ENCODE results near the gene DAP.

DNA sequence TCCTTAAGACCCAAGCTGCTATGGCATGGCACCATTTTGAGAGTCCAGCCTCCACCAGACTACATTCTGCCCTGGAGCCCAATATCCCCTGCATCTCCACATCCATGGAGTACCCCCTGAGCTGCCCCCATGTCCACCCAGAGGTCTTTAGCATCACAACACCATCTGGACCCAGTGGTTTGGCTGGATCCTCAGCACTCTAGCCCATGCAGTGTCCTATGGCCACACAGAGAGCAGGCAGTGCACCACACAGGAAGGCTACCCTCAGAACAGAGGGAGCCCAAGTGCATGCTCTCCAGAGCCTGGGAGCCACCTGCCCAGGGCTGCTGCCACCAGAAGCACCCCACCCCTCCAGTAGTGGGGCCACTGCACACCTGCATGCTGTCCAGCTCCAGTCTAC lies 18.6 kb upstream of the DAP start:
- TF ChIP-seq YY1 (IDR thresholded peaks at IDR 0.05; ENCODE audit: insufficient read depth, insufficient read length), result no peak
- no peak for TF ChIP-seq ZNF274 (IDR thresholded peaks at IDR 0.05; ENCODE audit: low read depth, low read length)
- no peak for TF ChIP-seq SUZ12 (IDR thresholded peaks at IDR 0.05; ENCODE audit: extremely low read depth, insufficient read depth, insufficient read length)

All from NT2/D1 (cell line).